IPS DF 6.9 (cell line): ENCODE results near the gene ASTN1.
A peak's percentile ranks its signal among the peaks of the same experiment; 100 is the strongest.

ENCODE experiments used
- DNase-seq: peaks from one replicate; pipeline ENCODE4 v3.0.0-alpha.2; 2013; ENCODE audit warnings: low read depth, low spot score
- H3K27ac ChIP-seq: one replicate; pipeline ENCODE4 v1.5.1; 2013; ENCODE audit warnings: low read length, control low read depth
- H3K27me3 ChIP-seq: 2 replicates; pipeline ENCODE4 v1.6.1; 2013; ENCODE audit warnings: mild to moderate bottlenecking, low read length; ENCODE audit not compliant: control insufficient read depth, insufficient read depth
- H3K36me3 ChIP-seq: 2 replicates; pipeline ENCODE4 v1.6.1; 2013; ENCODE audit warnings: low read length; ENCODE audit not compliant: control insufficient read depth, insufficient read depth
- H3K4me1 ChIP-seq: 2 replicates; pipeline ENCODE4 v1.6.1; 2013; ENCODE audit warnings: low read length; ENCODE audit not compliant: control insufficient read depth, insufficient read depth
- H3K4me3 ChIP-seq: 2 replicates; pipeline ENCODE4 v1.5.1; 2013; ENCODE audit warnings: mild to moderate bottlenecking, low read length
- H3K9me3 ChIP-seq: 2 replicates; pipeline ENCODE4 v1.6.1; 2013; ENCODE audit warnings: low read length, inconsistent platforms; ENCODE audit not compliant: control insufficient read depth, insufficient read depth
- WGBS: extraction: QIAGEN DNeasy Blood & Tissue Kit; methylation state at CpG from one replicate; pipeline ENCODE4 v1.1.7; 2013; ENCODE audit warnings: mixed read lengths, missing lambda C conversion rate; ENCODE audit not compliant: insufficient read length, insufficient coverage; 5-methylcytosine and 5-hydroxymethylcytosine counted together

Gene ASTN1

DNA sequence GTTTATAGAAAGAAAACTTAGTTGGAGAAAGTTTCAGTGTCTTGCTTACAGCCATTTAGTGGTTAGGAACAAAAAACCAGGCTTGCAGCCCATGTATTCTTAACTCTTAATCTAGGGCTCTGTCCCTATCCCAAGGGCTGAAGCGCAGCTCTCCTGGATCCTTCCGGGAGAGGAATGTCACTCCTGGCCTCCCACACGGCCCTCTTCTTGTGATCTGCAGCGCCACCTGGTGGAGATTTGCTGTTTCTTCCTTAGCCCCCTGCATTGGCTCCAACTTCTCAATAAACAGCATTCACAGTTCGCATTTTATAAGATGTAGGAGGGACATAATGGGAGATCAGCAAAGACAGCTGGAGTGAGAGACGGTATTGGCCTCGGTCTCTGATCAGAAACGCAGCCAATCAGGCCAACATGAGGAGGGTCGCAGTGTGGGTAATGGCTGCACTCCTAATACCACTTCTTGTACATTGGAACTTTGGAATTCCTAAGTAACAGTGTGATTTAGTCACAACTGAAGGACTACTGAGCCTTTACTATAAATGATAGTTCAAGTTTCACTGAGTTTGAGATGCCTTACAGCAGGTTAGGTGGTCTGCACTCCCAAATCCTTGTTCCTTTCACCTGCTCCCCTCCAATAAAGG is 283.4 kb downstream of the ASTN1 start:
- WGBS: no CpG with 5 or more reads among the region's 9 CpGs

DNA sequence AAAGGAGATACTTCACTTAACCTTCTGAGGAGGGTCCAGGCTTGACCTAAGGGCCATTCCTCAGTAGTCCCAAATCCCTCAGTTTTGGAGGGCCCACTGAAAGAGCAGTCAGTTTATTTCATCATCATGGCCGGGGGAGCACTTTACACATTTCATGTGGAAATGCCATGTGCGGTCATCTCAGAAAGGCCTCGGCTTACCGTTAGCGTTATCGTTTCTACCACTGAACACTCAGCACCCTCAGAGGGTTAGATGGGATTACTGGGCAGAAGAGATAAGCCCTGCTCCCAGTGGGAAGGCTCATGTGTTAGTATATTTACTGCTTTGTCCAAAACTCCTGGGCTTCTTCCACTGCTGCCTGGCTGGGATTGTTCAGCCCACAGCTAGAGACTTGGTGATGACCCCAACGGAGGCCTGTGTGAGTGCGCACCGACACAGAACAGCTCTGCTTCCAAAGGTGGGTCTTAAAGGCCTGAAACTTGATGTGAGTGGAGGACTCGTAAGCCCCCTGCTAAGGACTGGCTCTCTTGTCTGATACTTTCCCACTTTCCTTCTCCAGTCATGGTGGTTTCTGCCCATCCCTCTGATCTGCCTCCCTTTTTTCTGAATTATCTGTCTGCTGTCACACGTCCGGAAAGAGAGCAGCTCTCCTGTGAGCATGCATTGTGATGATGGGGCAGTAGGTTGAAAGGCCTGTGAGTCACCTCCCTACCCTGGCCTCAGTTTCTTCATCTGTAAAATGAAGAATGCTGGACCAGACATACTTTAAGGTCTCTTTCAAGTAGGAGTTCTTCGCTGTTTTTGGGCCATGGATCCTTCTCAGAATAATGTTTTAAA is 284.5 kb downstream of the ASTN1 start:
- H3K9me3 ChIP-seq: no peaks in the 10 kb centered on the region
- no peaks in the 10 kb centered on the region for H3K36me3 ChIP-seq
- DNase-seq: no peak
- no peaks in the 10 kb centered on the region for H3K4me1 ChIP-seq
- H3K27me3 ChIP-seq: no peaks in the 10 kb centered on the region
- H3K4me3 ChIP-seq: no peak overlapping the region
- no peak overlapping the region for H3K27ac ChIP-seq
- WGBS: no CpG with 5 or more reads among the region's 13 CpGs

More for the DNA sequence above, 283.4 kb downstream of the ASTN1 start:
- Histone ChIP-seq H3K4me1 (no peaks in the 10 kb centered on the region), H3K27me3 (no peaks in the 10 kb centered on the region), H3K27ac (no peak overlapping the region), H3K4me3 (no peak overlapping the region), H3K9me3 (no peaks in the 10 kb centered on the region), H3K36me3 (no peaks in the 10 kb centered on the region)
- DNase-seq: peak; percentile 68

DNA sequence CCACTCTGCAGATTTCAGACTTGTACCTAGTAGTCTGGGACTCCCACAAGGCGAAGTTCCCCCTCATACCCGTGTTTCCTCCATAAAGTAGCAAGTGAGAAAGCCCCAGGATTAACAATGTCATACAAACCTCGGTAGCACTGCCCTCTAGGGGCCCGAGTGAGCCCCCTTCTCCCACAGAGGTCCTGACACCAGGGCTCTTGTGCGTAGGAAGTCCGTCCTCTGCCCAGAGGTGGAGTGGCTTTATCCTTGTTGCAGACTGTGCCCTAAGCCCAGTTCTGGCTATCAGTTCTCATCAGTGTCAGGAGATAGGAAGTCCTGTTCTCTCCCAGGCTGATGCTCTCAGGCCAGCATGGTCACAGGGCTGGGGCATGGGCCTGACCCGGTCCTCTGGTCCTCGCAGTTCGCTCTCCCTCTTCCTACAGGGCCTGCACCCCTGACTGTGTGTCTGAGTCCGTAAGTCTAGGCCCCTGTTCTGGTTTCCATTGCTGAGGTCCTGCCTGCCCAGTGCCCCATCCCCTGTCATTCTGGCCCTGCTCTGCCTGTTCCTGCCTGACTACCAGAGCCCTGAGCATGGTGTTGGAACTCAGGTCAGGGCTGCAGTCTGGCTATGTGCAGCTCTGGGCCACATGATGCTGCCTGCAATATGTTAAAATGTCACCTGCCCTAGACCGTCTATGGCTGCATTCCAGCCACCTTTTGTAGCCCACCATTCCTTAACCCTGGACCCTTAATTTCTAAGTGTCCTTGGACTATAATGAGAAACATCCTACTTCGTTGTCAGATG is 285.6 kb downstream of the ASTN1 start:
- Histone ChIP-seq H3K4me3 (no peak overlapping the region), H3K4me1 (no peaks in the 10 kb centered on the region), H3K9me3 (no peaks in the 10 kb centered on the region), H3K27ac (no peak overlapping the region), H3K36me3 (no peaks in the 10 kb centered on the region), H3K27me3 (no peaks in the 10 kb centered on the region)
- DNase-seq: peak; percentile 31
- WGBS: no CpG with 5 or more reads among the region's 12 CpGs

DNA sequence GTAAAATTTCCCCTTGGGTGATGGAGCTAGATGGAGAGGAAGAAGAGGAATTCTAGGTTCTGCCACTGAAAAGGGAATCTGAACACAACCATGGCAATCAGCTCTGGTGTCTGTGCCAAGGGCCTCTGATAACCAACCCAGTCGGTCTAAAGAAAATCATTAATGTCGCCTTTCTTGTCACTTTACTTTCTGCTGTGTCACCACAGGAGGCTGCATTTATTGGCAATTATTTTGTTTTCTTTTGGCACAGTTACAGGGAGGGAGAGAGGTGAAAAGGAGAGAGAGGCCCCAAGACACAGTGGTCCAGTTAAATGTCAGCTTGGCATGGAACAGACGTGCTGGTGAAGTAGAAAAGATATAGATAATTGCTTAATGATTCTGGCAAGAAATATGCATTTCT is 287.0 kb downstream of the ASTN1 start:
- Histone ChIP-seq H3K27me3 (no peaks in the 10 kb centered on the region), H3K27ac (no peak overlapping the region), H3K36me3 (no peaks in the 10 kb centered on the region), H3K4me3 (no peak overlapping the region), H3K9me3 (no peaks in the 10 kb centered on the region), H3K4me1 (no peaks in the 10 kb centered on the region)
- DNase-seq: no peak
- no CpG with 5 or more reads among the region's 3 CpGs for WGBS

DNA sequence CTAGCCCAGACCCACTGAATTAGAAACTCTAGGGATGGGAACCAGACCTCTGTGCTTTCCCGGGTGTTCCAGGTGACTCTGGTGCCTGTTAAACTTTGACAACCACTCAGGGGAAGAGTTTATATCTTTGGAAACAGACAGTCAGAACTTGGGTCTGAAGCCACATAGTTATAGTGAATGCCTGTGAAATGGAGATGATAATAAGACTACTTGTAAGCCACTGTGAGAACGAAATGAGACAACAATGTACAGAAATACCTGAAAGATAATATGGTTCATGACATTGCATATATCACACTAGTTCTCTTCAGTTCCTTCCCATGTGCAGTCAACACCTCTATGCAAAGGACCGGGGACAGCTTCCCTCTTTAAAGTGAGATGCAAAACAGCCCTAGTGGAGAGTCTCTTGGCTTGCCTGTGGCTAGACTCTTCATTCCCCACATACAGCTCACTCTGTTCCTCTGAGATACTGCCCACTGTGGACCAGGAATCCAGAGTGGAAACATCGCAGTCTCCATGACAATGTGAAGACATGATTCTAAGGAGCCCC is 287.5 kb downstream of the ASTN1 start:
- no peaks in the 10 kb centered on the region for H3K27me3 ChIP-seq
- no peaks in the 10 kb centered on the region for H3K9me3 ChIP-seq
- no CpG with 5 or more reads among the region's 4 CpGs for whole genome bisulfite sequencing
- no peaks in the 10 kb centered on the region for H3K4me1 ChIP-seq
- H3K36me3 ChIP-seq: no peaks in the 10 kb centered on the region
- DNase-seq: no peak
- H3K4me3 ChIP-seq: no peak overlapping the region
- H3K27ac ChIP-seq: no peak overlapping the region

DNA sequence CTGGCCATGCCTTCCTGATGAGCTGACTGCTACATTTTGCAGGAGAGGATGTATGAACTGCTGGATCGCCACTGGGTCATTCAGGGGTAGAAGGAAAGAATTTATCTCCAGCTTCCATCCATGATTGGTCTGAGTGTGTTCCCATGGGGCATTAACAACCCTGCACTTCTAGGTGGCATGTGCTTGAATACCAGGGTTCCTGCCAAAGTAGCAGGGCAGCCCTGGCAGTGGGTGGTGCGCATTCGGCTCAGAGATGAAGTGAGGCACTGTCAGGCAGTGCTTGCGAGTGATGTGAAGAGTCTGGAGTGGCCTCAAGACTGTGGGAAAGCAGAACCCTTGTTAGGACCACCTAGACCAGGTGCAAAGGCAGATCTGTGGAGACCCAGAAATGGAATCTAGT is 294.9 kb downstream of the ASTN1 start:
- Histone ChIP-seq H3K4me1 (no peaks in the 10 kb centered on the region), H3K9me3 (no peaks in the 10 kb centered on the region), H3K4me3 (no peak overlapping the region), H3K36me3 (no peaks in the 10 kb centered on the region), H3K27me3 (no peaks in the 10 kb centered on the region), H3K27ac (no peak overlapping the region)
- WGBS: no CpG with 5 or more reads among the region's 4 CpGs
- DNase-seq: no peak

DNA sequence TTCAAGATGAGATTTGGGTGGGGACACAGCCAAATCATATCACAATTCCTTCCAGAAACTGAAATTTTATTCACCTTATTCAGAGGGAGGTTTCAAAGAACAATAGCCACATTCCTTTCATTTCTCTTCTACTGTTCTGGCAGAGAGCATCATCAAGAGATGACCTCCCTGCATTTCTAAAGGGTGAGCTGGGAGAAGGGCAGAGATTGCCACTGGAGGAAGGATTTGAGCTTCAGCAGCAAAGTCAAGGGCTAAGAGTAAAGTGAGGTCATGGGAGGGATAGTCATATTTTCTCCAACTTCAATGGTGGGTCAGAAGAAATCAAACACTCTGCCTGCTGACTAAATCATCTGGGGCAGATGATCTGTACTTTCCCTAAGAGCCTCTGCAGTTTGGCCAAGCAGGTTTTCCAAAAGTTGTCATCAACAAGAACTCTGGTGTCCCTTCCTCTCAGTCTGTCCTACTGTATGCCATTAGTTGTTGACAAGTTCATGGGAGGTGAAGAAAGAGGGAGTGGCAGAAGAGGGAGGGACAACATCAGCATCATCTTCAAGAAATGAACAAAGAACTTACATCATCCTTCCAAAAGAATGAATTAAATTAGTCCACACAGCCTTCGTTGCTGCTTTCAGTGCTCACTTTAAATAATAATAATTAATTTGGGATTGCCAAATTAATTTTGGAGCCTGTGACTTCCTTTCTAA is 298.3 kb downstream of the ASTN1 start:
- WGBS: no CpG with 5 or more reads among the region's 1 CpG
- H3K4me3 ChIP-seq: no peak overlapping the region
- H3K27ac ChIP-seq: no peak overlapping the region
- H3K9me3 ChIP-seq: no peaks in the 10 kb centered on the region
- H3K27me3 ChIP-seq: no peaks in the 10 kb centered on the region
- no peak for DNase-seq
- H3K36me3 ChIP-seq: no peaks in the 10 kb centered on the region
- H3K4me1 ChIP-seq: no peaks in the 10 kb centered on the region

DNA sequence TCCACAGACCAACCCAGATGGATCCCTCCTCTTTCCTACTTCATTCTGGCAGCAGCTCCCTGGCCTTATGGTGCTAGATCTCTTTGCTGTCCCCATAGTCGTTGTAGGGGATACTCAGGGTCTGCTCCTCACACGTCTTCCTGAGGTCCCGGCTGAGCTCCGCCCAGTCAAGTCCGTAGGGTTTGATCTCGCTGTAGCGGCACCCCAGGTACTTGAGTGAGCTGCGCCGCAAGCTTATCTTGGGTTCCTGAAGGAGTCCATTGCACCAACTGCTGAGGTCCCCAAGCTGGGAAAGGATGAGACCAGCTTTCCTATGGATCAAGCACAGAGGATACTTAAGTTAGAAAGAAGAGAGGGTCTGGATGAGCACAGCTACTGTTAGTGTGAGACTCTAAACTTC is 300.3 kb downstream of the ASTN1 start:
- WGBS: no CpG with 5 or more reads among the region's 9 CpGs

DNA sequence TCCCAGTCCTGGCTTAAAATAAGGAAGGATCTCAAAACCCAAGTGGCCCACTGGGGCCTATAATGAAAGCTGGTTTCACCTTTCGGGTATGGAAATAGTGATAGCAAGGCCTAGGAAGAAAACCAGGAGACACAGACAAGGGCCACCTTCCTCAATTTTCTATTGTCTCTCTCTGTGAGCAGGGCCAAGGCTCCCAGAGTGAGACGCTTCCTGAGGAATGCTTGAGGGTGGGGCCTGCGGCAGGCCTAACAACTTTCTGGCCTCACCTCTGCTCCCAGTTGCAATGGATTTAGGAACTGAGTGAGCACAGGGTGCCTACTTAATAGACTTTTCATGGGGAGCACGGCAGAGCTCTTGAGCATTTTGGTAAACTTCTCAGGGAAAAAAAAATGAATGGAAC is 300.9 kb downstream of the ASTN1 start:
- no CpG with 5 or more reads among the region's 4 CpGs for WGBS
- no peak for DNase-seq
- Histone ChIP-seq H3K27me3 (no peaks in the 10 kb centered on the region), H3K36me3 (no peaks in the 10 kb centered on the region), H3K27ac (no peak overlapping the region), H3K4me1 (no peaks in the 10 kb centered on the region), H3K9me3 (no peaks in the 10 kb centered on the region), H3K4me3 (no peak overlapping the region)

More for the DNA sequence above, 300.3 kb downstream of the ASTN1 start:
- no peaks in the 10 kb centered on the region for H3K36me3 ChIP-seq
- H3K4me1 ChIP-seq: no peaks in the 10 kb centered on the region
- no peak for DNase-seq
- H3K27ac ChIP-seq: no peak overlapping the region
- no peaks in the 10 kb centered on the region for H3K27me3 ChIP-seq
- H3K4me3 ChIP-seq: no peak overlapping the region
- no peaks in the 10 kb centered on the region for H3K9me3 ChIP-seq

DNA sequence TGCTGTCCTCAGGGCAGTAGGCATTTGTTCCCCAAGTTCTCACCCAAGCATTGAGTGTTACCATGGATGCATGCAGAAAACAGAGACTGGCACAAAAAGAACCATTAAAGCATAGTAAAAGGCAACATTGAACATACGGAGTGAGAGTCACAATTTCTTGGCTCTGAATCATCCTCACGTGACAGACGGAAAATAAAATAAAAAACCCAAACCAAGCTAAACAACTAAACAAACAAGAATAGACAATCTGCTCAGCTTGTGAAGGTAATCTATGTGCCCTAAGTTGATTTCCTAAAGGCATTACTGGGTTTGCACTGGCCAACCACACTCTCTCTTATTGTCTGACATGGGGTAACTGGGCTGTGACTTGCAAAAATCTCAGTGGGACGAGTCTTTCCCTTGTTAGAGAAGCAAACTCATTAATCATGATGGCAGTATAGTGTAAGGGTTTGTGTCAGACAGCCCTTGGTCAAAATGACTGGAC is 306.0 kb downstream of the ASTN1 start:
- no CpG with 5 or more reads among the region's 4 CpGs for WGBS
- no peaks in the 10 kb centered on the region for H3K36me3 ChIP-seq
- no peak overlapping the region for H3K27ac ChIP-seq
- no peaks in the 10 kb centered on the region for H3K27me3 ChIP-seq
- no peaks in the 10 kb centered on the region for H3K9me3 ChIP-seq
- H3K4me1 ChIP-seq: no peaks in the 10 kb centered on the region
- no peak overlapping the region for H3K4me3 ChIP-seq
- no peak for DNase-seq
